Smooth muscle cell (in vitro differentiated cells): Measurements from ENCODE around the gene P2RY12. TPM values are rescaled to one million over a fixed set of nuclear protein-coding genes. Genes with fewer than 3 reads are reported as not detected.

Experiments used
- DNase-seq: peaks from one replicate; lab custom pipeline; 2025; ENCODE audit not compliant: unreplicated experiment; lab: John Stamatoyannopoulos, UW
- H2AFZ ChIP-seq: fragments of 200-600 bp; sonication (generic); 2 replicates; pipeline ENCODE4 v1.6.0; 2016; ENCODE audit warnings: antibody characterized with exemption, low read depth, mild to moderate bottlenecking
- H3F3A ChIP-seq: fragments of 200-600 bp; sonication (generic); 2 replicates; pipeline ENCODE4 v1.6.0; 2017; ENCODE audit warnings: antibody characterized with exemption, low read depth
- H3K27ac ChIP-seq: fragments of 200-600 bp; sonication (generic); 2 replicates; pipeline ENCODE4 v1.5.1; 2016; ENCODE audit warnings: low read depth, mild to moderate bottlenecking
- H3K27me3 ChIP-seq: fragments of 200-600 bp; sonication (generic); 2 replicates; pipeline ENCODE4 v1.6.1; 2016; ENCODE audit warnings: low read depth, mild to moderate bottlenecking
- H3K36me3 ChIP-seq: fragments of 200-600 bp; sonication (generic); 2 replicates; pipeline ENCODE4 v1.5.1; 2016; ENCODE audit warnings: low read depth
- H3K4me1 ChIP-seq: fragments of 200-600 bp; sonication (generic); 2 replicates; pipeline ENCODE4 v1.5.1; 2016; ENCODE audit warnings: low read depth
- H3K4me2 ChIP-seq: fragments of 200-600 bp; sonication (generic); 2 replicates; pipeline ENCODE4 v1.6.0; 2016; ENCODE audit warnings: mild to moderate bottlenecking
- H3K4me3 ChIP-seq: fragments of 200-600 bp; sonication (generic); 2 replicates; pipeline ENCODE4 v1.5.1; 2016; ENCODE audit warnings: mild to moderate bottlenecking
- H3K79me2 ChIP-seq: fragments of 200-600 bp; sonication (generic); 2 replicates; pipeline ENCODE4 v1.6.0; 2016; ENCODE audit warnings: low read depth, mild to moderate bottlenecking
- H3K9ac ChIP-seq: fragments of 200-600 bp; sonication (generic); 2 replicates; pipeline ENCODE4 v1.6.0; 2016; ENCODE audit warnings: low read depth
- H3K9me3 ChIP-seq: fragments of 200-600 bp; sonication (generic); replicated peaks from 2 replicates; pipeline ENCODE4 v1.5.1; 2016; ENCODE audit warnings: low read depth
- H4K20me1 ChIP-seq: fragments of 200-600 bp; sonication (generic); 2 replicates; pipeline ENCODE4 v1.6.0; 2016; ENCODE audit warnings: low read depth
- WGBS: methylation state at CpG from one replicate; pipeline ENCODE4 v1.1.7; 2016; ENCODE audit warnings: low lambda C conversion rate; 5-methylcytosine and 5-hydroxymethylcytosine counted together
- polyA plus RNA-seq: library from polyadenylated mRNA; unstranded; fragments of >200 nt; fragmentation: Nextera tagmentation; extraction: Ambion mirVana; gene quantifications from 2 replicates; pipeline ENCODE4 v1.2.1, GENCODE V29; 2016
- total RNA-seq: library from RNA; depleted of rRNA; stranded (reverse); fragments of >200 nt; gene quantifications from 2 replicates; pipeline ENCODE4 v1.2.3, GENCODE V29; 2014
- TF ChIP-seq, protein P1 (sequence below): fragments of 200-600 bp; sonication (generic); IDR thresholded peaks from 2 replicates; pipeline ENCODE4 v1.5.1; 2017; ENCODE audit warnings: borderline replicate concordance, mild to moderate bottlenecking, antibody characterized with exemption; ENCODE audit not compliant: insufficient read depth, poor library complexity, severe bottlenecking

The P2RY12 gene
- total and polyA plus RNA-seq, 2 experiments from 2014 or later = not detected

DNA sequence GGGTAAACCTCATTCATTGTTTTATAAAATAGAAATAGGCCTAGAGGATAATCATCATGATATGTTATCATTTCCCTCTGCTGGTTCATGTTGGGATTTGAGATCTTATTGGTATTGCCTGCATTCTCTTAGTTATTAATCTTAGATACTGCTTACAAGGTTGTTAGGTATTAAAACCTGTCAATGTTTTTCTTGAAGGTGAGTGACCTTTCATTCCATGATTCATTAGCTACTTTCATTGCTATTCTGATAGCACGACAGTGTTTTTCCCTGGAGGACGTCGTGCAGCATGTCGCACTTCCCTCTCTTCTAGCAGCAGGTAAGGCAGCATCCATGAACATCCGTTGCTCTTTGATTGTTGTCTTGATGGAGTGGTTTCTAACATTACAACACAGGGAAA lies 17.1 kb downstream of the P2RY12 start:
- H3K4me1 ChIP-seq = peaks cover 7% of the 10 kb centered on the region
- DNase-seq = no peak
- no peak overlapping the region for H3K4me3 ChIP-seq
- no peaks in the 10 kb centered on the region for H3F3A ChIP-seq
- H3K36me3 ChIP-seq = no peaks in the 10 kb centered on the region
- H4K20me1 ChIP-seq = no peaks in the 10 kb centered on the region
- no peak overlapping the region for H3K9ac ChIP-seq
- H3K27ac ChIP-seq = no peak overlapping the region
- H2AFZ ChIP-seq = no peak overlapping the region
- H3K27me3 ChIP-seq = no peaks in the 10 kb centered on the region
- no peaks in the 10 kb centered on the region for H3K79me2 ChIP-seq
- no peaks in the 10 kb centered on the region for H3K9me3 ChIP-seq
- TF ChIP-seq, protein P1, sequence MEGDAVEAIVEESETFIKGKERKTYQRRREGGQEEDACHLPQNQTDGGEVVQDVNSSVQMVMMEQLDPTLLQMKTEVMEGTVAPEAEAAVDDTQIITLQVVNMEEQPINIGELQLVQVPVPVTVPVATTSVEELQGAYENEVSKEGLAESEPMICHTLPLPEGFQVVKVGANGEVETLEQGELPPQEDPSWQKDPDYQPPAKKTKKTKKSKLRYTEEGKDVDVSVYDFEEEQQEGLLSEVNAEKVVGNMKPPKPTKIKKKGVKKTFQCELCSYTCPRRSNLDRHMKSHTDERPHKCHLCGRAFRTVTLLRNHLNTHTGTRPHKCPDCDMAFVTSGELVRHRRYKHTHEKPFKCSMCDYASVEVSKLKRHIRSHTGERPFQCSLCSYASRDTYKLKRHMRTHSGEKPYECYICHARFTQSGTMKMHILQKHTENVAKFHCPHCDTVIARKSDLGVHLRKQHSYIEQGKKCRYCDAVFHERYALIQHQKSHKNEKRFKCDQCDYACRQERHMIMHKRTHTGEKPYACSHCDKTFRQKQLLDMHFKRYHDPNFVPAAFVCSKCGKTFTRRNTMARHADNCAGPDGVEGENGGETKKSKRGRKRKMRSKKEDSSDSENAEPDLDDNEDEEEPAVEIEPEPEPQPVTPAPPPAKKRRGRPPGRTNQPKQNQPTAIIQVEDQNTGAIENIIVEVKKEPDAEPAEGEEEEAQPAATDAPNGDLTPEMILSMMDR = no peak
- no peak overlapping the region for H3K4me2 ChIP-seq
- WGBS = 86% methylated on average over 5 of the region's 5 CpGs

DNA sequence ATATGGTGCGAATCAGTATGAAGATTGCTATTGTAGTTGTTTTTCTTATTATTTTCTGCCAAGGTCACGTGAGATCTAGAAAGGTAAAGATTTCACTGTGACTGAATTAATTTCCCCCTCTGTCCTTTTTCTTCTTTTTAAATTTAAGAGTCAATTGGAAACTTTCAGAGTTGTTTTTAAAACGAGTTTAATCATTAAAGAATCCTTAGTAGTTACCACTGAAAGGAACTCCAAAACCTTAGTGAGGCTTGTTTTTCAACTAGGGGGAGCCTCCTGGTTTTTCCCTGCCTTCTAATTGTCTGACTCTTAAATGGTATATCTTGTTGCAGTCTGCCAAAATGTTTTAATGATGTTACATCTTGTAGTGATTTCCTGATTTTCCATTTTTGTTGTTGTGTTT lies 17.6 kb downstream of the P2RY12 start:
- H3K4me2 ChIP-seq = no peak overlapping the region
- H3K4me1 ChIP-seq = peaks cover 7% of the 10 kb centered on the region
- H3K27ac ChIP-seq = no peak overlapping the region
- H2AFZ ChIP-seq = no peak overlapping the region
- TF ChIP-seq, protein P1 = no peak
- no peaks in the 10 kb centered on the region for H3K9me3 ChIP-seq
- no peak overlapping the region for H3K9ac ChIP-seq
- H3K4me3 ChIP-seq = no peak overlapping the region
- no peaks in the 10 kb centered on the region for H3K36me3 ChIP-seq
- DNase-seq = no peak
- no peaks in the 10 kb centered on the region for H4K20me1 ChIP-seq
- H3F3A ChIP-seq = no peaks in the 10 kb centered on the region
- WGBS = 81% methylated on average over 3 of the region's 3 CpGs
- no peaks in the 10 kb centered on the region for H3K79me2 ChIP-seq
- H3K27me3 ChIP-seq = no peaks in the 10 kb centered on the region

DNA sequence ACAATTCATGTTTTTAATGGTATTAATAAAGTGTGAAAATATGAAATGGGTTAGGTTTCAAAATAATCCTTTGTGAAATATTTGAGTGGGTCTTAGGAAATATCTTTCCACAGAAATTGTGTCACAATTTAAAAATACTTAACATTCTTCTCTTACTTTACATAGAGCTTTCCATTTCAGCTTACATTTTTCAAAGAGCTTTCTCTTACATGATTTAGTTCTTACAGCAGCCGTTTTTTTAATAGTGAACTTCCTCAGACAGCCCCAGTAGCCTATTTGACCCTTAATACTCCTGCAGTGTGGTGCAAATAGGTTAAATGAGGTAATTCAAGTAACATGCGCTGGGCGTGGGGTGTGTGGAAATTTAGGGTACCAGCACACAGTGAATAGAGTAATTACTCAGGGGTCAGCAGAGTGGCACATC lies 21.8 kb downstream of the P2RY12 start:
- H3K9me3 ChIP-seq = no peaks in the 10 kb centered on the region
- H3K9ac ChIP-seq = no peak overlapping the region
- WGBS = 87% methylated on average over 3 of the region's 3 CpGs
- H3K4me1 ChIP-seq = peaks cover 7% of the 10 kb centered on the region
- no peak for DNase-seq
- no peak overlapping the region for H3K27ac ChIP-seq
- no peaks in the 10 kb centered on the region for H3K79me2 ChIP-seq
- no peaks in the 10 kb centered on the region for H3K36me3 ChIP-seq
- TF ChIP-seq, protein P1 = no peak
- no peaks in the 10 kb centered on the region for H3F3A ChIP-seq
- no peak overlapping the region for H3K4me3 ChIP-seq
- H2AFZ ChIP-seq = no peak overlapping the region
- no peak overlapping the region for H3K4me2 ChIP-seq
- H3K27me3 ChIP-seq = no peaks in the 10 kb centered on the region
- no peaks in the 10 kb centered on the region for H4K20me1 ChIP-seq

DNA sequence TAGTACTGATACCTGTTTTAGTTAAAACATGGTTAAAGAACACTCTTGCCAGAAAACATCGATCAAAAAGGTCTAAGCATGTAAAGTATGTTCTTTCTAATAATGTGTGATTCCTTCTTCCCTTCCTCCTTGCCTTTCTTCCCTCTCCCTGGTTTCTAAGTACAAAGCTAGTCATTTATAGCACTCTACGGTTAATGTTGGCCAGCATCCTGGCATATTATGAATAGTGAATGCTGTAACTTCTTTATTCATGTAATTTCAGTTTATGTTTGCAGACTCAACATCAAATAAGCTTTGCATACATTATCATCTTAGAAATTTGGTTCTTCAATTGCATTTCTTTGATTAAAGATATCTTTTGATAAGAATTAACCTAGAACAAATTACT lies 27.1 kb downstream of the P2RY12 start:
- DNase-seq = no peak
- H3K4me2 ChIP-seq = no peak overlapping the region
- no peak overlapping the region for H2AFZ ChIP-seq

More for the DNA sequence above, 27.1 kb downstream of the P2RY12 start:
- 89% methylated on average over 2 of the region's 2 CpGs for WGBS
- no peaks in the 10 kb centered on the region for H3F3A ChIP-seq
- TF ChIP-seq, protein P1 = no peak
- no peaks in the 10 kb centered on the region for H4K20me1 ChIP-seq
- H3K9me3 ChIP-seq = no peaks in the 10 kb centered on the region
- no peak overlapping the region for H3K4me3 ChIP-seq
- no peaks in the 10 kb centered on the region for H3K36me3 ChIP-seq
- no peak overlapping the region for H3K27ac ChIP-seq
- no peaks in the 10 kb centered on the region for H3K4me1 ChIP-seq
- no peaks in the 10 kb centered on the region for H3K79me2 ChIP-seq
- H3K27me3 ChIP-seq = no peaks in the 10 kb centered on the region
- no peak overlapping the region for H3K9ac ChIP-seq
